GM12865 (cell line): ENCODE results near the gene GLUD2.

Experiments used
- DNase-seq: peaks from one replicate; pipeline ENCODE4 v3.0.0; 2010; ENCODE audit warnings: low read depth
- H3K4me3 ChIP-seq: 2 replicates; pipeline ENCODE4 v1.5.1; 2011; ENCODE audit warnings: mild to moderate bottlenecking, low read depth, low read length, control low read depth
- TF ChIP-seq, protein P1 (sequence below): IDR thresholded peaks from 2 replicates; pipeline ENCODE4 v1.5.1; 2011; ENCODE audit warnings: low read length, control low read depth, low read depth, inconsistent platforms; ENCODE audit not compliant: insufficient read depth; ENCODE audit errors: missing control alignments

The GLUD2 gene

DNA sequence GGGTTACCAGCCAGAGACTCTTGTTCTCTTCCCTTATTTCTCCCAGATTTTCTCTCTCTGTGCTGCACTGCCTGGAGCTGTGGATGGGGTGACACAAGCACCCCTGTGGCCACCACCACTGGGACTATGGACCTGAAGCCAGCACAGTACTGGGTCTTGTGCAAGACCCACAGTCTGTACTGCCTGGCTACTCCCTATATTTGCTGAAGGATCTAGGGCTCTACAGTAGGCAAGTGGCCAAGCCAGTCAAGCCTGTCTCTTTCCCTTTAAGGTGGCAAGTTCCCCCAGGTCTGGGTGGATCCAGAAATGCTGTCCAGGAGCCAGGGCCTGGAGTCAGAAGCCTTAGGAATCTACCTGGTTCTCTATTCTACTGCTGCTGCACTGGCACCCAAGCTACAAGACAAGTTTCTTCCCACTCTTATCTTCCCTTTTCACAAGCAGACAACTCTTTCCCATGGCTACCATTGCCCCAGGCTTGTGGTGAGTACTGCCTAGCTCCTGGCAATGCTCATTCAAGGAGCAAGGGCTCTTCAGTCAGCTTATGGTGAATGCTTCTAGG, 33.4 kb upstream of the GLUD2 start:
- no peak overlapping the region for H3K4me3 ChIP-seq
- TF ChIP-seq, protein P1, sequence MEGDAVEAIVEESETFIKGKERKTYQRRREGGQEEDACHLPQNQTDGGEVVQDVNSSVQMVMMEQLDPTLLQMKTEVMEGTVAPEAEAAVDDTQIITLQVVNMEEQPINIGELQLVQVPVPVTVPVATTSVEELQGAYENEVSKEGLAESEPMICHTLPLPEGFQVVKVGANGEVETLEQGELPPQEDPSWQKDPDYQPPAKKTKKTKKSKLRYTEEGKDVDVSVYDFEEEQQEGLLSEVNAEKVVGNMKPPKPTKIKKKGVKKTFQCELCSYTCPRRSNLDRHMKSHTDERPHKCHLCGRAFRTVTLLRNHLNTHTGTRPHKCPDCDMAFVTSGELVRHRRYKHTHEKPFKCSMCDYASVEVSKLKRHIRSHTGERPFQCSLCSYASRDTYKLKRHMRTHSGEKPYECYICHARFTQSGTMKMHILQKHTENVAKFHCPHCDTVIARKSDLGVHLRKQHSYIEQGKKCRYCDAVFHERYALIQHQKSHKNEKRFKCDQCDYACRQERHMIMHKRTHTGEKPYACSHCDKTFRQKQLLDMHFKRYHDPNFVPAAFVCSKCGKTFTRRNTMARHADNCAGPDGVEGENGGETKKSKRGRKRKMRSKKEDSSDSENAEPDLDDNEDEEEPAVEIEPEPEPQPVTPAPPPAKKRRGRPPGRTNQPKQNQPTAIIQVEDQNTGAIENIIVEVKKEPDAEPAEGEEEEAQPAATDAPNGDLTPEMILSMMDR, result no peak
- DNase-seq, result no peak

DNA sequence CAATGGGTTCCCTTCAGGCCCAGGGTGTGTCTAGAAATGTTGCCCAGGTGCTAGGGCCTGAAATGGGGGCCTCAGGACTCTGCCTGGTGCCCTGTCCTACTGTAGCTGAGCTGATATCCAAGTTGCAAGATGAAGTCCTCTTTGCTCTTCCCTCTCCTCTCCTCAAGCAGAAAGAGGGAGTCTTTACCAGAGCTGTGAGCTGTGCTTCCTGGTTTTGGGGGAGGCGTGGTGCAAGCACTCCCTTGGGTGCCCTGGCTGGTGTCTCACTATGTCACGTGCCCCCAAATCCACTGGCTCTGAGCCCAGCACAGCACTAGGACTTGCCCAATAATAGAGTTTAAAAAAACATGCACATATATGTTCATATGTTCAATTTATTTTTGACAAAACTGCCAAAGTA, 32.6 kb upstream of the GLUD2 start:
- H3K4me3 ChIP-seq, result no peak overlapping the region
- TF ChIP-seq, protein P1, result no peak
- no peak for DNase-seq

DNA sequence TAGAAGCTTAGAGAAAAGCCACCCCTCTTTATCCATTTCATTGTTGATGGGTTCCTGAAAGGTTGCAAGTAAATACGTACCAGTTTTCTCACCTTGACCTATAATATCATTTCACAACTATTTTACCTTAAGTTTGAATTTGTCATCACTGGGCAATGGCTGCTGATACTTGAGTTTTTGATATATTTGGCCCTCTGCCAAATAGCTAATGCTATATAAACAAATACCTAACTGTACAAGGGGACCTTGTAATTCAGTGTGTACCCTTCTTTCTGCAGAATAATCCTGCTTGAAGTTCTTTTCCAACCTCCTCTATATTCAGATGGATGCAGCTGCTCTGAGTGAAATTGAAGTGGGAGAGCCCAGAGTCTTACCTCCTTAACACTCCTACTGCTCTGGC, 19.0 kb upstream of the GLUD2 start:
- DNase-seq, result no peak
- TF ChIP-seq, protein P1, result no peak
- H3K4me3 ChIP-seq, result no peak overlapping the region

DNA sequence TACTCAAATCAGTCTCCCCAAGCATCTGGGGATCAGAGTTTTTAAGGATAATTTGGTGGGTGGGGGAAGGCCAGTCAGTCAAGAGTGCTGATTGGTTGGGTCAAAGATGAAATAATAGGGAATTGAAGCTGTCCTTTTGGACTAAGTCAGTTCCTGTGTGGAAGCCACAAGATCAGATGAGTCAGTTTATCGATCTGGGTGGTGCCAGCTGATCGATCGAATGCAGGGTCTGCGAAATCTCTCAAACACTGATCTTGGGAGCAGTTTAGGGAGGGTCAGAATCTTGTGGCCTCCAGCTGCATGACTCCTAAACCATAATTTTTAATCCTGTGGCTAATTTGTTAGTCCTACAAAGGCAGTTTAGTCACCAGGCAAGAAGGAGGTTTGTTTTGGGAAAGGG, 17.3 kb upstream of the GLUD2 start:
- DNase-seq, result no peak
- TF ChIP-seq, protein P1, result no peak
- H3K4me3 ChIP-seq, result no peak overlapping the region

DNA sequence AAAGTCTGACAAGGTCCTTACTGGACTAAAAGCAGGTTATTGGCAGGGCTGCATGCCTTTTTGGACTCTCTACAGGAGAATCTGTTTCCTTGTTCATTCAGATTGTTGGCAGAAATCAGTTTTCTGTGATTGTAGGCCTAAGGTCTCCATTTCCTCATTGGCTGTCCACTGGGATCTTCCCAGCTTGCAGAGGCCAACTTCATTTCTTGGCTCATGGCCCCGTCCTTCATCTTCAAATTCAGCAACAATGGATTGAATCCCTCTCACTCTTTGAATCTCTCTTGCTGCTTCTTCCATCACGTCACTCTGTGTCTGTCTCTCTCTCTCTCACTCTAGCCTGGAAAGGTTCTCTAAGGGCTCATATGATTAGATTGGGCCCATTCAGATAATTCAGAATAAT, 14.9 kb upstream of the GLUD2 start:
- TF ChIP-seq, protein P1, result no peak
- DNase-seq, result no peak
- no peak overlapping the region for H3K4me3 ChIP-seq

DNA sequence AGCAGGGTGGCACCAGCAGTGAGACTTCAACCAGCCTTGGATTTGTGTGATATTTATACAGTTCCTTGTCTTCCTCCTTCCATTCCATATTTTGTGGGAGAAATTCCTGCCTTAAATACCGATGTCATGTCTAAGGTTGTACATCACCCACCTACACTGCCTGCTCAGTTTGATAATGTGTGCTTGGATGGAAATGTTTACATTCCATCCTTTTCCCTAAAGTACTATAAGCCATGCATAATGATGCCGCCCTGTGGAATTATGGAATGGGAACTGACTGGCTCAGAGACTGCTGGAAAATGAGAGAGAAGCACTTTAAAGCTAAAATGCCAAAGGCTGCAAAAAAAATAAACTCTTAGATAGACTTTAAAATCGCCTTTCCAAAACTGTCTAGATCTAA, 11.3 kb upstream of the GLUD2 start:
- no peak overlapping the region for H3K4me3 ChIP-seq
- TF ChIP-seq, protein P1, result no peak
- DNase-seq, result no peak

DNA sequence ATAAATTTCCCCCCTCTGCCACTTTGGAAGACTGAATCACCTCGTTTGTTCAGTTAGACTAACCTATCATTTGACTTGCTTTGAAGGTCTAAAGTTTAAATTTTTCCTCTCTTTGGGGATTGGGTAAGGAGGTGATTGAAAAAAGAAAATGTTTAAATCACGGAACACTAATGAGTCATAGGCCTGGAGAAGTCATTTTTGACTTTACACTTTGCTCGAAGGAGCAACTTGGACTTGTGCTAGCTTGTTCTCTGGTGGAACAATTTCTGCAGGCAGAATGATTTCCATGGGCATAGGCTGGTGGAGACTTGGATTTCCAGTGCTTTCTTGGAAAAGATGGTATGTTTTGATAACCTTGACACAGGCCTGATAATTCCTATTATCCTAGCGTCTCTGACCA, 10.5 kb upstream of the GLUD2 start:
- TF ChIP-seq, protein P1, result no peak
- no peak for DNase-seq
- no peak overlapping the region for H3K4me3 ChIP-seq
